GM21423 (cell line): ENCODE measurements around the gene JPH3.
"Not testable (repeated sequence)": the region's sequence is repeated elsewhere in the genome, so short reads cannot be mapped to it uniquely, and the experiment has no call there.

Experiments used
- ATAC-seq: cut with Tn5 transposase; IDR thresholded peaks from one replicate; pipeline ENCODE4 v1.9.1; 2021; ENCODE audit warnings: mild to moderate bottlenecking, moderate library complexity; ENCODE audit not compliant: unreplicated experiment

The JPH3 gene

DNA sequence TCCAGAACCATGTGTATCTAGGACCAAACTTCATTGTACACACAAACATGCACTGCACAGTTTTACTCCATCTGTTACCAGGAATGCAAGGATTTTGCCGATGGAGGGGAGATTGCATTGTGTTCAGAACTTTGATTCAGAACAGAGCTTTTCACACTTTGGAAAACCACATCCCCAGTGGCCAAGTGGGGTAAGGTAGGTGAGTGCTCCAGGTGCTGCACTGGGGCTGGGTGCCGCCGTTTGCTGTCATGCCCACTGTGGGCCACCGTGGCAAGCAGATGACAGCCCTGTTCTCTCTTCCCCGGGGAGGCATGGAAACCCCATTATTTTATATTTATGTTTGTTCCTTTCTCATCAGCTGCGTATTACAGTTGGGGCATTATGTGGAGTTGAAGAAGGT is 29.3 kb upstream of the JPH3 start:
- ATAC-seq: no peak

DNA sequence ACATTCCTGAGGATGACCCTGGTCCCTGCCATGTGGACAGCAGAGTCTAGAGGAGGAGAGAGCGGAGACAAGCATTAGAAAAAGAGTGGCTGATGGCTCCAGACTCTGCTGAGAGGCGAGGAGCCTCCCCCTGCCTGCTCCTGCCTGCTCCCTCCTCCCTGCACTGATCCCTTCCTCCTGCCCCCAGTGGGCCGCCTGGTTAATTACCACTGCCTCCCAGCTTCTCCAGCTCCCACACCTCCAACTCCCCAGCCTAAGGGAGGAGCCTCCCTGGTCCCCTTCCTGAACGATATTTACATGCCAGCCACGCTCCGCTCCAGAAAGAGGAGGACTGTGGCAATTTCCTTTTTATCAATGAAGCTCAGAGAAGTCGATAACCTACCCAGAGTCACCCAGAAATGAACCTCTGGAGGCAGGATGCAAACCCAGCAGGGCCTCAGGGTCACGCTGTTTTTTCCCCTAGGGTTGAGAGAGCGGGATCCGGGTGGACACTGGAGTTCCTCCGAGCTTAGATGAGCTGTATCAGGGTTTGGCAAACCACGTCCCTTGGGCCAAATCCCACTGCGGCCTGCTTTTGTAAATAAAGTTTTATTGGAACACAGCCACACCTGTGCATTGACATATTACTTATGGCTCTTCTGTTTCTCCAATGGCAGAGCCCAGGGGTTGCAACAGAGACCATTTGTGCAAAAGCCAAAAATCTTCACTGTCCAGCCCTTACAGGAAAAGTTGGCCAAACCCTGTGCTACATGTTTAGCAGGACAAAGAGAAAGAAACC is 27.1 kb upstream of the JPH3 start:
- no peak for ATAC-seq

GRCh38 chr16:87576171-87576570 is 26.1 kb upstream of the JPH3 start:
- no peak for ATAC-seq

- not testable (repeated sequence) for ATAC-seq
Measured at GRCh38 chr16:87578142-87578930, 24.0 kb upstream of the JPH3 start.

GRCh38 chr16:87579691-87580090 is 22.6 kb upstream of the JPH3 start:
- no peak for ATAC-seq

DNA sequence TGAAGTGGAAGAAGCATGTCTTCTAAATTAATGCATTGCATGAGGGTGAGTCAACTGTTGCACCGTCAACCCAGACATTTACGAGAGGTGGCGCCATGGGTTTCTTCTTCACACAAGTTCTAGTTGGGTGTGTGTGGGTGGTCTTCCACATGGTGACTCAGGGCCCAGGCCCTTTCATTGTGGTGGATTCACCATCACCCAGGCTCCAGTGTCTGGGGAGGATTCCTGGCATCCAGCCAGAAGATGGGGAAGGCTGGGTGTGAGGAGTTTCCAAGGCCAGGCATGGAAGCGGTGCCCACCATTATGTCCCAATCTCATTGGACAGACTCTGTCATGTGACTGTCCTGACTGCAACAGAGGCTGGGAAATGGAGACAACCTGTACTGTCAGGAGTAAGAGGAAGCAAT is 21.4 kb upstream of the JPH3 start:
- ATAC-seq: no peak

DNA sequence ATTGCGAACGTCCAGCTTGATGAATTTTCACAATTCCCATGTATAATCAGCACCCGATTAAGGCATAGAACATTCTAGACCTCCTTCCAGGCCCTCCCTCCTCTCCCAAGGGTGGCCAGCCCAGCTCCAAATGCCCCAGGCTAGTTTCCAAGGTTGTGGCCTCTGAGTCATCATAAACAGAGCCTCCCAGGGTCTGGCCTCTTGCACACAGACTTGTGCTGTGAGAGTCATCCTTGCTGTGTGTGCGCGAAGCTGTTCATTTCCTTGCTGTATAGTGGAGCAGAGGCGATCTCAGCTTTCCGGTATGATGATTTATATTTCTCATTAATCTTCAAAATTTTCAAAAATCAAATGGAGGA is 20.5 kb upstream of the JPH3 start:
- ATAC-seq: no peak

DNA sequence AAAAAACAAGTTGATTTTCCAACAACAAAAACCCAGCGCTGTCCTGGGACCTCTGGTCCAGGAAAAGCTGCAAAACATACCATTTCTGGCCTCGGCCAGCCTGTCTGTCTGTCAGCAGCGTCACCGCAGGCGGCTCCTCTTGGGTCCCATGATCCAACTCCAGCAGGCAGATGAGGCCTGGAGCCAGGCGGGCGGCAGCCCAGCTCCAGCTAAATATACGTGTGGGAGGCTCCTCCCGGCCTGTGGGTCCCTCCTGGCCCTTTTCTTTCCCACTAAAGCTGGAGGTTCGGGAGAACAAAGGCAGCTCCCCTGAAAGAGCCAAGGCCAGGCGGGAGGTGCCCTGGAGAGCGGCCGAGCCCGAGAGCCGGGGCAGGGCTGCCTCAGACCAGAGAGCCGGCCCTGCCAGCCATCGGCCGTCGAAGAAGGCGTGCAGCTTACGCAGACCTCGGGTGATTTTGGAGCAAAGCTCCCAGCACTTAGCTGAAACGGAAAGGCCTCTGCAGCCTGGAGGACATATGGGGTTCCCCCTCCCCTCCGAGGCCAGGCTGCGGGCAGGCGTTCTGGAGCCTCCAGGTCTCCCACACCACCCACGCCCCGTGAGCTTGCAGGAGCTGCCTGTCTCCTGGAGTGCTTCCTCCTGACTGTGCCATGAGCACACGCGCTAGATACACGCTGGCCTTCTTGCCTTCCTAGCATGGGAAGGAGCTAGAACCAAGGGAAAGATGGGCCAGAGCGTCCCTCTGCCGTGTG is 19.9 kb upstream of the JPH3 start:
- ATAC-seq: no peak

- no peak for ATAC-seq
Measured at GRCh38 chr16:87582966-87583325, 19.4 kb upstream of the JPH3 start.

DNA sequence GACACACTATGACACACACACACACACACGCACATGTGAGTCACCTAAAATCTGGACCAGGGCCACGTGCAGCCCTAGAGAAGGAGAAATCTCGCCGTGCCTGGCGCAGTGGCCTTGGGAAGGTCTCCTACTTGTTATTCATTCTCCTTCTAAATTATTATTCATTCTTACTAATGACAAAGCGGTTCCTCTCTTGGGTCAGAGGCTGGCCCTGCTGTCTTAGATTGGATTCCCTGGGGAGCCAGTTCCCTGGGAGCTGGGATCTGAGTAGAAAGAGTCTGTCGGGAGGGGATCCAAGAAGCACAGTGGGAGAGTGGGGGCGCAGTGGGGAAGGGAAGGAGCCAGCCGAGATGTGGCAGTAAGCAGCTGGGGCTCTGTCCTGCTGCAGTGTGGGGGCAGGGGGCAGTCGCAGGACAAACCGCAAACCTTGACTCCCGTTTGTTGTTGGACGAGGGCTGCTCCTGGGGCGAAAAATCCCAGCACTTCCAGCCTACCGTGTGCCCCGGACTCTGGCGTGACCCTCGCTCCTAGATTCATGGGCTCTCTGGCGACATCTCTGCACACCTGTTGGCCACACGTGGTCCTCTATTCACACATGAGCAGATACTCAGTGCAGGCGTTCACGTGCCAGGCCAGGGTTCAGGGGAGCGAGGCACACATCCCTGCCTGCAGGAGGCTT is 18.7 kb upstream of the JPH3 start:
- ATAC-seq: no peak

- ATAC-seq: no peak
Measured at GRCh38 chr16:87584271-87584670, 18.0 kb upstream of the JPH3 start.

DNA sequence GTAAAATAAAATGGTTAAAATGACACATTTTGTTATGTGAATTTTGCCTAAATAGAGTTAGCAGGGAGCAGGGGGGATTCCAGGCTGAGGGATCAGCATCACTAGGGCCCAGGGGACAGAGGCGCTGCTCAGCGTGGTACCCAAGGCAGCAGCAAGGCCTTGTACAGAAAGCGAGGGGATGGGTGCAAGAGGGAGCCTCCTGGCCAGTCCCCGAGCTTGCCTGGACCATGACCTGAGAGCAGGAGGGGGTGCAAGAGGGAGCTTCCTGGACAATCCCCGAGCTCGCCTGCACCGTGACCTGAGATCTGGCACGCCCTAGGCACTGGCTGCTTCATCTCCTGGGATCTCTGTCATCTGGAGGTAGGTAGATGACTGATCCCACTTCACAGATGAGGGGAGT is 17.3 kb upstream of the JPH3 start:
- no peak for ATAC-seq

DNA sequence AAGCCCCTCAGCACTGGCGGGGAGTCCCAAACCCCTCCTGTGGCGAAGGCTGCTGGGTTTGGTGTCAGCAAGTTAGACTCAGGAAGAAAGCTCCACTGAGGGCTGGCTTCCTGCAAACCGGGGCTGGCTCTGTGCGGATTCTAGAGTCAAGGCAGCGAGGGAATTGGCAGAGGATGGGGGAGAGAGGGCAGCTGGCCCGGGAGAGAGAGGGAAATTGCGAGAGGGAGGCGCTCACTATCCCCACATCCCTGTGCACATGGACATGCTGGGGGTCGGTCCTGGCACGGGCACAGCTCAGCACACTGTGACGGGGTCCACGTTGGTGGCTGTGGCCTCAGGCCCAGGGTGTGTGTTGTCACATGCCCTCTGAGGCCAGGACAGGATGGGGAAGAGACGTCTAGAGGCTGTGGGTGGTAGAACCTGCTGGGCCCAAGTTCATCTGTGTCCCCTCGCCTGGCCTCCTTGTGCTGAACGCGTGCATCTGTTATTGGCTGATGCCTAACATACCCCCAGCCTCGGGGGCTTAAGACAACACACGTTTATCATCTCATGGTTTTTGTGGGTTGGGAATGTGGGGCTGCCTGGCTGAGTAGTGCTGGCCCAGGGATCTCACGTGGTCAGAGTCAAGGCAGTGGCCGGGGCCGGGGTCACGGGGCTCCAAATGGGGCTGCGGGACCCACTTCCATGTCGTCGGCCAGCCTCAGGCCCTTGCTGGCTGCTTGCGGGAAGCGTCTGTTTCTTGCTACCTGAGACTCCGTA is 16.7 kb upstream of the JPH3 start:
- ATAC-seq: no peak

- ATAC-seq: no peak
Measured at GRCh38 chr16:87586201-87586782, 16.0 kb upstream of the JPH3 start.

GRCh38 chr16:87587636-87588035 is 14.7 kb upstream of the JPH3 start:
- ATAC-seq: no peak

DNA sequence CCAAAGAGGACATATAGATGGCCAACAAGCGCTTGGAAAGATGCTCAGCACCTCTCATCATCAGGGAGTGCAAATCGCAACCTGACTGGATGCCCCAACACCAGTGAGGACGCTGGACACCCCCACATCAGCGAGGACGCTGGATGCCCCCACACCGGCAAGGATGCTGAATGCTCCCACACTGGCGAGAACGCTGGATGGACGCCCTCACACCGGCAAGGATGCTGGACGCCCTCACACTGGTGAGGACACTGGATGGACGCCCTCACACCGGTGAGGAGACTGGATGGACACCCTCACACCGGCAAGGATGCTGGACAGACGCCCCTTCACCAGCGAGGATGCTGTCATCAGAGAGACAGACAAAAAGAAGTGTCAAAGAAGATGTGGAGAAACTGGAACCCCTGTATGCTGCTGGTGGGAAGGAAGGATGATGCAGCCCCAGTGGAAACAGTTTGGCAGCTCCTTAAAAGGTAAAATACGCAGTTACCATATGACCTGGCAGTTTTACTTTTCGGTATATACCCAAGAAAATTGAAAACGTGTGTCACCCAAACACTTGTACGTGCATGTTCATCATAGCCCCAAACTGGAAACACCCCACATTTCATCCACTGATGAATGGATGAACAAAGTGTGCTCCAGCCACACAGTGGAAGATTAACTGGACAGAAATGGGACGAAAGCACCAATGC is 10.1 kb upstream of the JPH3 start:
- ATAC-seq: no peak

- ATAC-seq: no peak
Measured at GRCh38 chr16:87593710-87594258, 8.5 kb upstream of the JPH3 start.

GRCh38 chr16:87595712-87596111 is 6.6 kb upstream of the JPH3 start:
- ATAC-seq: no peak

GRCh38 chr16:87597324-87597830 is 4.9 kb upstream of the JPH3 start:
- ATAC-seq: no peak
